Measurements from ENCODE around the gene NUDCD3. TPM values are rescaled to one million over a fixed set of nuclear protein-coding genes. Genes with fewer than 3 reads are reported as not detected.

The NUDCD3 gene
- polyA plus RNA-seq, 12 donors = 57.6 to 103 (median 71.3) TPM; not detected in 1

DNA sequence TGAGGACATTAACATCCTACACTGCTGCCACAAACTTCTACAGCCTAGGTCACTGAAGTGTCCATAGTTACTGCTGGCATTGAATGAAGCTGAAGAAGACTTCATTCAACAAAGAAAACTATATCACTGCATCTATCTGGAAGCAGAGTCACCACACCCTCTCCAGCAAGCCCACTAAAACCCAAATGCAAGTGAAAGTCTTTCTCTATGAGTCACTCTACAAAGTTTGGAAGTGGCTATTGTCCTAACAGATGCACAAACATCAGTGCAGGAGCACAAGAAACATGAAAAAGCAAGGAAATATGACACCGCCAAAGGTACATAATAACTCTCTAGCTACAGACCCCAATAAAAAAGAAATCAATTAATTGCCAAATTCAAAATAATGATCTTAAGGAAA, 121.6 kb downstream of the NUDCD3 start:
- no peak for DNase-seq

GRCh38 chr7:44368455-44368854, 122.0 kb downstream of the NUDCD3 start:
- DNase-seq = no peak

DNA sequence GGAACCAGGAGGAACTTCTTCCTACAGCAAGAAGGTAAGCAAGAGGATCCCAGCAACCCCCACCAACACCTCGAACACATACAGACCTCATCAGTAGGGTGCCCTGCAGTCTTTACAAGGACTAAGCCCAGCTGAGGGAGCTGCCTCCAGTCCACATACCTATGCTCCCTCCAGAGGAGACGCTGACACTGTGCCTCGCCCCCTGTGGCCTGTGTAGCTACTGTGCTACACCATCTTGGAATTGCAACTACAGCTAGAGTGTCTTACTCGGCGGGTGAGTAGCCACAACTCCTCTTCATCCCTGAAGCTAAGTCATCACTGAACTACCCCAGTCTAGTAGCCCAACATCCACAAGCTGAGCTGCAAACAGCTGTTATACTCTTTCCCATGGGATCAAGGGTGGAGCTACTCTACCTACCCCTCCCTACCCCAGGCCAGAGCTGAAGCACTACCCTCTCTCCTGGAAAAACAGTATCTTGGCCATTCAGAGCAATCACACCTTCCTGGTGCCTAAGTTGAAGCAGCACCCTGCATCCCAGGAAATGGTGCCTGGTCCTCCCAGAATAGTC, 122.9 kb downstream of the NUDCD3 start:
- DNase-seq = no peak

DNA sequence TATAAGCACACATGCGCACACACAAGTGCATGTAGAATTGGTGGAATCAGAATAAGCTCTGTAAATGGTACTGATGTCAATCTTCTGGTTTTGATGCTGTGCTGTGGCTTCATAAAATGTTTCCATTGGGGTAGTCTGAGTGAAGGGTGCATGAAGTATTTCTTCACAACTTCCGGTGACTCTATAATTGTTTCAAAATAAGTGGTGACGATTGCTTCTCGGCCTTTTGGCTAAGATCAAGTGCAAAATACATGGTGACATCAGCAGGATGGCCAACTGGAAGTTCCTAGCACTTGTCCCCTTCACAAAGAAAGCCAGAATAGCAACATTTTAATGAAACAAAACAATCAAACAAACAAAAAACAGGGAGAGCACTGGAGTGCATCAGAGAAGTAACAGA, 123.5 kb downstream of the NUDCD3 start:
- DNase-seq = no peak

DNA sequence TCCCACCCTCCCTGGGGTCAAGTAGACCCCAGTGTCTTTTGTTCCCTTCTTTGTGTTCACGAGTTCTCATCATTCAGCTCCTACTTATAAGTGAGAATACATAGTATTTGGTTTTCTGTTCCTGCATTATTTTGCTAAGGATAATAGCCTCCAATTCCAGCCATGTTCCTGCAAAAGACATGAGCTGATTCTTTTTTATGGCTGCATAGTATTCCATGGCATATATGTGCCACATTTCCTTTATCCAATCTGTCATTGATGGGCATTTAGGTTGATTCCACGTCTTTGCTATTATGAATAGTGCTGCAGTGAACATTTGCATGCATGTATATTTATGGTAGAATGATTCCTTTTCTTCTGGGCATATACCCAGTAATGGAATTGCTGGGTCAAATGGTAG, 136.8 kb downstream of the NUDCD3 start:
- no peak for DNase-seq

- DNase-seq = no peak
Measured at GRCh38 chr7:44348851-44349781, 141.3 kb downstream of the NUDCD3 start.

GRCh38 chr7:44348300-44348699, 142.2 kb downstream of the NUDCD3 start:
- DNase-seq = no peak

GRCh38 chr7:44347546-44348114, 142.8 kb downstream of the NUDCD3 start:
- DNase-seq = no peak

GRCh38 chr7:44346063-44346462, 144.4 kb downstream of the NUDCD3 start:
- no peak for DNase-seq

- DNase-seq = no peak
Measured at GRCh38 chr7:44341401-44341800, 149.1 kb downstream of the NUDCD3 start.

- DNase-seq = no peak
Measured at GRCh38 chr7:44338600-44338999, 151.9 kb downstream of the NUDCD3 start.

DNA sequence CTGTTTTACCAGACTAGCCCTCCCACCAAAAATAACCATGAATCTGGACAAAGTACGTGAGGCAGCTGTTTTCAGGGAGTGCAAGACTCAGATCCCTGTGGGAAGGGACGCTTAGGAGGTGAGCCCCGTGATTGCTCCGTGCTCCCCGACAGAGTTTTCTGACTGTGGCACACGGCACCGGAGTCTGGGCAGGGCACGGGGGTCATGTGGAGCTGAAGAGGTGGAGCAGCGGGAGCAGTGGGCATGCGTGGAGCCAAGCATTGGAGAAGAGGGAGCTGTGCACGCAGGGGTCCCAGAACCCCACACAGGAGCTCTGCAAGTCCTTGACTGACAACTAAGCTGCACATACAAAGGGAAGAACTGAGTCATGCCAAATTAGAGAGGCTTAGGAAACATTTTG, 154.0 kb downstream of the NUDCD3 start:
- DNase-seq = no peak

GRCh38 chr7:44335184-44335583, 155.3 kb downstream of the NUDCD3 start:
- no peak for DNase-seq

DNA sequence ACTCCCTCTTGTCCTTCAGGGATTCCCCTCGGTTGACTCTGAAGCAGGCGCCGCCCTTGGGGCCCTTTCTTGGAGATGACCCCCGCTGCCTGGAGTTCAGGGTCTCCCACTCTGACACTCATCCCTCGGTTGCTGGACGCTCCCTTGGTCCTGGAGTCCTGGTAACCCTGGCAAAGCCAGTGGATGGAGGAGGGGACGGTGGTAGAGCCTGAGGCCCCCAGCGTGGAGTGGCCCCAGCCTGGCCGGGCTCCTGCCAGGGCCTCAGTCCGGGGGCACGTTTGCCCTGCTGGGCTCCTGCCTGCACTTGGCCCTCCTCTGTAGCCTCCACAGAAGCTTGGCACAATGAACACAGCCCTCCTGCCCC, 155.7 kb downstream of the NUDCD3 start:
- DNase-seq = no peak

- no peak for DNase-seq
Measured at GRCh38 chr7:44333911-44334733, 156.3 kb downstream of the NUDCD3 start.

DNA sequence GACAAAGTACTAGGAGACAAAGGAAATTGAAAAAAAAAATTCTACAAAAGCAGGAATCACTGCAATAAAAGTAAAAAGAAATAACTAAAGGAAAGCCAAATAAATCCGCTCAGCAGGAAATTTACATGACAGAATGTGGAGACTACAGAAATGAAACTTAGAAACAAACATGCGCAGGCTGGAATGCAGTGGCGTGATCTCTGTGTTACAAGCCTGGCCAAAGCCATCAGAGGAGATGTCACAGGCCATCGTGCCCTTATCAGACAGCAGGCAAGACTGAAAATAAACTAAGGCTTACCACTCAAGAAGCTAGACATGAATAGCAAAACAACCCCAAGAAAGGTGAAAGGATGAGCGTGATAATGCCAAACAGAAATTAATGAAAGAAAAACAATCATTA, 158.8 kb downstream of the NUDCD3 start:
- DNase-seq = no peak

DNA sequence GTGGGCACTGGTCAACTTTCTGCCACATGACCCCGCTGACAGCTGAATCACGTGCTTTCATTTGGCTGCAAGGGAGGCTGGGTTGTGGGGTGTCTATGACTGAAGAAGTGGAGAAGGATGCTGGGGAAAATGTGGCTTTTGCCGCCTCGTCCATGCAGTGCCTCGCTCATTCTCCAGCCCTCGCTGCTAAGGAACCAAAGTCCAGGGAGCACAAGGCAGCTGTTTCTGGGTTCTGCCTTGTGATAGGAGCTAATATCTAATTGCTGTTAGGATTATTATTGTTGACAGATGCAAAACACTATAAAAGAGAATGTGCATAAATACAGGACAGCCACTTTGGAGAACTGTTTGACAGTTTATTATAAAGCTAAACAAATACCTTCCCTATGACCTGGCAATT, 160.1 kb downstream of the NUDCD3 start:
- DNase-seq = no peak

DNA sequence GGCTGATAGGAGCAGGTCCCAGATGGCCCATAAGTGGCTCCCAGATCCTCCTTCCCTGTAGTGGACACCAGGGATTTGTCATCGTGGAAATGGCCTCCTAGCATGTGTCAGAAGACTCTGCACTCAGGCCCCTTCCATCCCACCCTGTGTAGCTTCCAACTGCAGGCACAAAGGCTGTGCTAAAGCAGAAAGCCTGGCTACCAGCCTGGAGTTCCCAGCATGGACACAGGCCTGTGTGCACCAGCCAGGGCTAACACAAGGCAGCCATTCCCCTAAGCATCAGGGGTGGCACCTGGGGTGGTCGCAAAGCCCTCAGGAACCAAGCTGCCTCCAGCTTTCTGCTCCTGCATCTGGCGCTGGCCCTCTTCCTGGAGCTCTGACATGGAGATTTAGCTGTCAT, 160.6 kb downstream of the NUDCD3 start:
- DNase-seq = no peak
